Stimulated activated CD4-positive, alpha-beta T cell treated with anti-CD3 and anti-CD28 coated beads, Interleukin-4, amount 100 ng/mL, for 1 hour (primary cell): ENCODE data around the gene TLE7.

Experiments
- DNase-seq: peaks from one replicate; pipeline ENCODE4 v3.0.0-alpha.2; 2020

The TLE7 gene

GRCh38 chr16:71448274-71448866 is 6.5 kb upstream of the TLE7 start:
- DNase-seq: no peak

GRCh38 chr16:71443714-71444113 is 1.9 kb upstream of the TLE7 start:
- DNase-seq: no peak

DNA sequence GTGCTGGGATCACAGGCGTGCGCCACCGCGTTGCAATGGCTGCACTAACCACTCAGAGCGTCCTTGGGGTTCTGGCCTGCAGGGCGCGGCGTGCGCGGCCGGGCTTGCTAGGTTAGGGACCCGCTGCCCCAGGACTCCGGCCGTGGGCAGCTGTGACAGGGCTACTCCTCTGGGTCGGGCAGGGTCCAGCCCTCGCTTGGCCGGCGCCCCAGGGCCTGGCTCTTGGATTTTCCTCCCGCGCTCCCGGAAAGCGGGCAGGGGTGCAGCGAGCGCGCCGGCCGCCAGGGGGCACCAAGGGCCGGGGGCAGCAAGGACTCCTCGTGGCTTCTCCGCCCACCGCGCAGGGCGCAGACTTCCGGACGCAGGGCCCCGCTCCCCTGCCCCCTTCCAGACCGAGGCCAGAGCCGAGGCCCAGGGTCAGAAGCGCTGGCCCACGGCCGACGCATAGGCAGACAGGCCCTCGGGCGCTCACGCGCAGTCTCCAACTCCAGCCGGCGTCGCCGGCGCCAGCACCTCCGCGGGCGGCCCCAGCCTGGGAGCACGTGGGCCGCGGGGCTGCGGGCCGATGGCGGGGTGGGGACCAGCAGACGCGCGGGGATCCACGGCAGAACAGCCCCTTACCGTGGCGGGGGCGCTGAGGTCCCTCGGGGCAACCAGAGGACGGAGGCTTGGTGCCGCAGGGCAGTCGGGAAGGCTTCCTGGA is 355 bp downstream of the TLE7 start:
- peak; percentile 28 for DNase-seq

GRCh38 chr16:71440669-71441347 is 1.0 kb downstream of the TLE7 start:
- no peak for DNase-seq

DNA sequence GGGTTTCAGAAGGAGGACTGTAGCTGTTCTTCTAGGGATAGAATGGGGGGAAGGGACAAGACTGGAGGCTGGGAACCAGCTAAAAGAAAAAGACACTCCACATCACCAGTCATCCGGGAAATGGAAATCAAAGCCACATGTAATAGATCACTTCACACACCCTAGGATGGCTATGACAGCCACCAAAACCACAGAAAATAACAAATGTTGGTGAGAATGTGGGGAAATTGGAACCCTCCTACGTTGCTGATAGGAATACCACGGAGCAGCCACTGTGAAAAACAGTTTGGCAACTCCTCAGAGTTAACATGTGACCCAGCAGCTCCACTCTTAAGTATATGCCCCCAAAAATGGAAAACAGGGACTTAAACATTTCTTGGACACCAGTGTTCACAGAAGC is 2.3 kb downstream of the TLE7 start:
- DNase-seq: no peak

DNA sequence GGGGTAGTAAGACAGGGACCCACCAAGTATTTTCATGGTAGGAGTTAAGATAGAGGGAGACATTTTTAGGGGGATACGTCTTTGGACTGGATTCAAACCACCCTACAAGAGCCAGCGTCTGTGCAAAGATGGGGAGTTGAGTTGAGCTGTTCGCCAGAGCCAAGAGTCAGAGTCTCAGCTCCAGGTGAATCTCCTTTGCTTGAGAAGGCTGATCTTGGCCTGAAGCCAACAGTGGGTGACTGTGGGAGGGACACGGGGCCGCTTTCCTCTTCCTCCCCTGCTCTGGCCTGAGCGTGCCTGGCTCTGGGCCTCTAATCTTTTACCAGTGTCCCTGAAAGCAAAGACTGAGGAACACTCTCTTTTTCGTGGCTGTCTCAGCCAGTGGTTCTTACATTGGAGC is 5.4 kb downstream of the TLE7 start:
- DNase-seq: no peak

DNA sequence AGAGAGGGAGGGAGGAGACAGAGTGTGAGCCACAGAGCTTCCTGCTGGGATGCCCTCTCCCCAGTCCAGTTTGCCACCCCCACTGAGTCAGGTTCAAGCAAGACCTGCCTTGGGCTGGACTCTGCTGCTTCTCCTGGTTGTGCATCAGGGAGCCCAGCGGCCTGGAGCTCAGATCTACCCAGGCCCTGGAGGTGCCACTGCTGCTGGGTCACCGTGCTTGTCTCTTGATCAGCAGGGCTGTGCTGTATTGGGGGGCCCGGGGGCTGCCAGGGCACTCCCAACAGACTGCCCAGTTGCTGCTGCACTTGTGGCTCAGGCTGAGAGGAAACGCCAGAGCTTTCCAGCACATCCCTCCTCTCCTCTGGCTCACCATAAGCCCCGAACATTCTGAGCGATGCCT is 8.9 kb downstream of the TLE7 start:
- no peak for DNase-seq

GRCh38 chr16:71431991-71432390 is 9.9 kb downstream of the TLE7 start:
- no peak for DNase-seq

DNA sequence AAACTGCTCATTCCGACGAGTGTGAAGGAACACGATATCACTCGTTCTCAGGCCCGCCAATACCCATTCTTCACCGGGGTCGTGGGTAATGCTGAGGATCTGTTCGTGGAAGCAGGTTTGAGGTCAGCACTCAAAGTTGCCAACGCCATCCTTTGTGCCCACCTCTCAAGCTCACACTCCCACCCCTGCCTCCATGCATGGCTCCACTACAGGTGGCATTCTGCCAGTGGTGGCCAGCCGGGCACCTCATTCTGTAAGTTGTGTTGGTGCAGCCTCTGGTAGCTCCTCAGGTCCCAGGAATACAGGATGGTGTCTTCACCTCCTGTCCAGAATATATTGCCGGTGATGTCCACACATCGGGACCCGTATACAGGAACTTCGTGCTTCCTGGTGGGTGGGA is 10.7 kb downstream of the TLE7 start:
- DNase-seq: no peak

DNA sequence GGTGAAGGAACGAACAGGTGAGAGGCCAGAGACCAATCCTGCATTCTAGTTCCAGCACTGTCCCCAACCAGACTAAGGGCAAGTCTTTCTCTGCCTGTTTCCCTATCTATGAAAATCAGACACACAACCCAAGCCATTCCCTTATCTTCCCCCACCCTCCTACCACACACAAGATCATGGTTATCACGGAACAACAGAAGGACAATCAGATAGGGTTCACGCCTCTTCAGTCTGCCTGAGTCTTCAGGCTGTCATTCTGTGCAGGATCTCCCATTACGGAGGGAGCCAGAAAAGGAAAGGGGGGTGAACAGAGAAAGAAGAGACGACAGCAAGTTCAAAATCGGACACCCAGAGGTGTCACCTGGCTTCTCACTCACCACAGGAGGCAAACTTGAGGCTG is 11.1 kb downstream of the TLE7 start:
- no peak for DNase-seq

- DNase-seq: no peak
Measured at GRCh38 chr16:71429581-71429980, 12.3 kb downstream of the TLE7 start.

GRCh38 chr16:71428883-71429282 is 13.0 kb downstream of the TLE7 start:
- no peak for DNase-seq

GRCh38 chr16:71428385-71428784 is 13.5 kb downstream of the TLE7 start:
- DNase-seq: no peak

- no peak for DNase-seq
Measured at GRCh38 chr16:71426880-71427615, 14.8 kb downstream of the TLE7 start.

DNA sequence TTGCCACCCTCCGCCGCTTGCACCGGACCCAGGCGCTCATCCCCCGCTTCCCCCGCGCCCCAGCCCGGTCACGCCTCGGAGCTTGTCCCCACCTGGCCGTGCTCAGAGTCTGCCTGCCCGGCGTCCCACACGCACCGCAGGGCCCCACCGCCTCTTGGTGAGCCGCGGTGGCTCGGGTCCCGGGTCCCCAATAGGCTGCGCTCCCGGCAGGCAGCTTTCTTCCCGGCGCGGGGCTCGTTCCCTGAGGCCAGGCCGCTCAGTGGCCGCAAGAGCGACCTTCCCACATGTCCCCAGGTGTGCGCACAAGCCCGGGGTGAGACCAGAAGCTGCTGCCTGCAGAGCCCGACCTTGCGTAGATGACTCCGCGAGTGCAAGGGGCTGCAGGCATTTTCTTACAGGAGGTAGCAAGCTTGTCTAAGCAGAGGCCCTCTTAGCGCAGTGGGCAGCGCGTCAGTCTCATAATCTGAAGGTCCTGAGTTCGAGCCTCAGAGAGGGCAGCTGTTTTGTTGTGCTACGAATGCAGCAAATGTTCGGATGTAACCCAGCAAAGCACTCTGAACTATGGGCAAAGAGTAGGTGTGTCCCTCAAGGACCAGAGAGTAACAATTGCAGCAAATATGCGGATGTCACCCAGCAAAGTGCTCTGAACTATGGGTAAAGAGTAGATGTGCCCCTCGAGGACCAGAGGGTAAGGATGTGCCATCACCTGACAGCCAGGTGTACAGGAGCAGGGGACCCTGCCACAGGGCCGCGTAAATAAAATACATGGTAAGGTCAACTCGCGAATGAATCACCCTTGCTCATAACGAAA is 15.6 kb downstream of the TLE7 start:
- peak; percentile 9 for DNase-seq

DNA sequence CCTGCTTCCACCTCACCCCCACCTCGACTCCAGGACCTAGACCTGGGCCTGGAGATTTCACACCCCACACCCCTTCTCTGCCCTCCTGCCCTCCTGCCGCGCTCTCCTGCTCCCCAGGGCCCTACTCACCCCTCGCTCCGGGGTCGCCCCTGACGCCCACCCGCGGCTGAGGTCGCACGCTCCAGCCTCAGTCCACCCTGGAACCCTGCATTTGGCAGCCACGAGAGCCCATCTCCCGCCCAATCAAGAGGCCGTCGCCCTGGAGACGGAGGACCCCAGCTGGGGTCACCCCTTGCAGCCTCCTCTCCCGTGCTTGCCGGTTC is 16.1 kb downstream of the TLE7 start:
- no peak for DNase-seq

DNA sequence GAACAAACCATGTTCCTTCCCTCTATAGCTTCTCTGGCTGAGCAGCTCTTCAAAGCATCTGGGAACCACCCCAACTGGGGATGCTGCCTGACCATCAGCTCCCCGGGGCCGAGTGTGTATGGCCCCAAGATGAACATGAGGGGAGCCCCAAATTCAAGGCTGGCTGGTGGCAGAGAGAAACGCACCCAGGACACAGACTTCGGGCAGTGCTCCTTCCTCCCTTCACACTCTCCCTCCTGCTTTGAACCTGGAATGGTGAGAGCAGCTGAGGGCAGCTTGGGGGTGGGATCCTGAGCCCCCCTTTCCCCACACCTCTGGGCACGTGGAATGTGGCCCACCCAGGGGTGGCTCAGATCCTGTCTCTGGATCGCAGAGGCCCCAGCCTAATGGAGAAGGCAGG is 17.2 kb downstream of the TLE7 start:
- no peak for DNase-seq

- DNase-seq: no peak
Measured at GRCh38 chr16:71423865-71424264, 18.0 kb downstream of the TLE7 start.

DNA sequence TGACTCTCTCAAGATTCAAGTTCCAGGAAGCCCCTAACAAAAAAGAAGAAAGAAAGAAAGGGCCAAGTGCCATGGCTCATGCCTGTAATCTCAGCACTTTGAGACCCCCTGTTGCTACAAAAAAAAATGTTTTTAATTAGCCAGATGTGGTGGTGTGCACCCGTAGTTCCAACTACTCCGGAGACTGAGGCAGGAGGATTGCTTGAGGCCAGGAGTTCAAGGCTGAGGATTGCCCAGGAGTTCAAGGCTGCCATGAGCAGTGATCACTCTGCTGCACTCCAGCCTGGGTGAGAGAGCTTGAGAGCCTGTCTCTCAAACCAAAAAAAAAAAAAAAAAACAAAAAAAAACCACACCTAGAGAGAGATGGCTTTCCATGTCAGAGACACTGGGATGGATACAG is 18.8 kb downstream of the TLE7 start:
- DNase-seq: no peak

DNA sequence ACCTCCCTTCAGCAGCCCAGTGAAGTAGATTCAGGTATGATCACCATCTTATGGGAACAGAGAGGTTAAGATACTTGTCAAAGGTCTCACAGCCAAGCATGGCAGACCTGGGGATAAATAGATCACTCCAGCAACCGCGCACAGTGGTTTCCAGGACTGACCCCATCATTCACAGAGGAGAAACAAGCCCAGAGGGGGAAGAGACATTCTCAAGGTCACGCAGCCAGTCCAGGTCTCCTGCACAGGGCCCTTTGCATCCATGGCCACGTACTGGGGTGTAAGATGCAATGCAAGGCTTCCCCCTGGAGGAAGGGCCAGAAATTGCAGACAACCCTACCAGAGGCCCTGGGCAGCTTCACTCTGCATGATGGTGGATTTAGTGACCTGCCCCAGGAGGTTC is 19.9 kb downstream of the TLE7 start:
- DNase-seq: peak; percentile 11

DNA sequence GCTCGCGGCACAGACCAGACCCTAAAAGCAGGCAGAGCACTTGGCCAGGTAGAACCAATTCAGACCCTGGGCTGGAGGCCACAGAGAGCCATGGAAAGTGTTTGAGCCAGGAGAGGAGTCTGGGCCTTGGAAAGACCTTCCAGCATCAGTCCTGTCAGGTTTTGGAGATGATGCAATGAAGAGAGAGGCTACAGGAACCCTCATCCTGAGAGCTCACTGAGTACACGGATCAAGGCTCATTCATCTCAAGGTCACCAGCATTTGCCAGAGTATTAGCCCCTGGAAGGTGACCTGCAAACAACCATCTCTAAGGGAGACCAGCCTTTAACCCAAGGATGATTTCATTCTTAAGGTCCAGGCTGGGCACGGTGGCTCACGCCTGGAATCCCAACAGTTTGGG is 27.8 kb downstream of the TLE7 start:
- DNase-seq: no peak

GRCh38 chr16:71413341-71413740 is 28.5 kb downstream of the TLE7 start:
- no peak for DNase-seq
